GM23338 (cell line): ENCODE results near the gene ZC3H12C. TPM values are rescaled to one million over a fixed set of nuclear protein-coding genes. Genes with fewer than 3 reads are reported as not detected.
A peak's percentile ranks its signal among the peaks of the same experiment; 100 is the strongest.

Experiments used
- ATAC-seq: fragments of 200-7000 bp; cut with Tn5 transposase; 3 replicates; pipeline ENCODE4 v1.9.1; 2020
- DNase-seq: peaks from one replicate; pipeline ENCODE4 v3.0.0-alpha.2; 2015; ENCODE audit warnings: low spot score
- H2AFZ ChIP-seq: fragments of 200-600 bp; sonication (generic); 2 replicates; pipeline ENCODE4 v1.8.0; 2016; ENCODE audit warnings: antibody characterized with exemption, mild to moderate bottlenecking, moderate library complexity
- H3F3A ChIP-seq: fragments of 200-600 bp; sonication (generic); replicated peaks from 2 replicates; pipeline ENCODE4 v1.8.0; 2017; ENCODE audit warnings: antibody characterized with exemption, mixed run types, low read depth
- H3K27ac ChIP-seq: fragments of 200-600 bp; sonication (generic); 2 replicates; pipeline ENCODE4 v1.6.1; 2016; ENCODE audit warnings: low read depth
- H3K27me3 ChIP-seq: fragments of 200-600 bp; sonication (generic); 2 replicates; pipeline ENCODE4 v1.8.0; 2016; ENCODE audit warnings: mild to moderate bottlenecking, mixed run types, moderate library complexity; ENCODE audit not compliant: insufficient read depth
- H3K36me3 ChIP-seq: fragments of 200-600 bp; sonication (generic); 2 replicates; pipeline ENCODE4 v1.8.0; 2016; ENCODE audit warnings: mild to moderate bottlenecking; ENCODE audit not compliant: insufficient read depth
- H3K4me1 ChIP-seq: fragments of 200-600 bp; sonication (generic); 2 replicates; pipeline ENCODE4 v1.8.0; 2016; ENCODE audit warnings: mild to moderate bottlenecking, moderate library complexity; ENCODE audit not compliant: insufficient read depth
- H3K4me2 ChIP-seq: fragments of 200-600 bp; sonication (generic); 2 replicates; pipeline ENCODE4 v1.7.1; 2017; ENCODE audit warnings: mixed run types
- H3K4me3 ChIP-seq: fragments of 200-600 bp; sonication (generic); 2 replicates; pipeline ENCODE4 v1.6.1; 2016; ENCODE audit warnings: mixed run types
- H3K79me2 ChIP-seq: fragments of 200-600 bp; sonication (generic); replicated peaks from 2 replicates; pipeline ENCODE4 v1.8.0; 2017; ENCODE audit warnings: mild to moderate bottlenecking; ENCODE audit not compliant: insufficient read depth
- H3K9me2 ChIP-seq: fragments of 200-600 bp; sonication (generic); 2 replicates; pipeline ENCODE4 v1.8.0; 2017; ENCODE audit not compliant: insufficient read depth
- H4K20me1 ChIP-seq: fragments of 200-600 bp; sonication (generic); replicated peaks from 2 replicates; pipeline ENCODE4 v1.8.0; 2017; ENCODE audit warnings: mild to moderate bottlenecking; ENCODE audit not compliant: insufficient read depth
- H3K27ac Mint-ChIP-seq: 2 replicates; pipeline ENCODE4 v1.8.0; 2020; ENCODE audit warnings: inconsistent platforms, mild to moderate bottlenecking, moderate library complexity, mixed read lengths
- H3K27me3 Mint-ChIP-seq: 3 replicates; pipeline ENCODE4 v1.8.0; 2022; ENCODE audit warnings: low read depth, mild to moderate bottlenecking, moderate library complexity, mixed read lengths, inconsistent platforms; ENCODE audit not compliant: insufficient read depth, poor library complexity
- H3K36me3 Mint-ChIP-seq: 3 replicates; pipeline ENCODE4 v1.8.0; 2021; ENCODE audit warnings: low read depth, mild to moderate bottlenecking, inconsistent platforms, moderate library complexity, mixed read lengths
- H3K4me1 Mint-ChIP-seq: 3 replicates; pipeline ENCODE4 v1.8.0; 2020; ENCODE audit warnings: mild to moderate bottlenecking, inconsistent platforms, mixed read lengths
- H3K4me3 Mint-ChIP-seq: 3 replicates; pipeline ENCODE4 v1.8.0; 2021; ENCODE audit warnings: moderate library complexity, mild to moderate bottlenecking, inconsistent platforms, mixed read lengths
- H3K9me3 Mint-ChIP-seq: 3 replicates; pipeline ENCODE4 v1.8.0; 2020; ENCODE audit warnings: moderate library complexity, mild to moderate bottlenecking, inconsistent platforms, mixed read lengths
- EZH2 ChIP-seq: fragments of 200-600 bp; sonication (generic); IDR thresholded peaks from one replicate; pipeline ENCODE4 v1.8.0; 2017; ENCODE audit warnings: antibody characterized with exemption, mild to moderate bottlenecking, low read depth; ENCODE audit not compliant: unreplicated experiment
- POLR2AphosphoS5 ChIP-seq: IDR thresholded peaks from 2 replicates; pipeline ENCODE4 v1.6.1; 2016; ENCODE audit warnings: antibody characterized with exemption, low read depth
- STAT1 ChIP-seq: IDR thresholded peaks from one replicate; pipeline ENCODE4 v1.6.1; 2016; ENCODE audit warnings: antibody characterized with exemption; ENCODE audit not compliant: unreplicated experiment
- ZNF114 ChIP-seq: fragments of 250-450 bp; sonication (Bioruptor Pico); IDR thresholded peaks from 2 replicates; pipeline ENCODE4 v1.5.0; 2020; ENCODE audit warnings: mild to moderate bottlenecking, moderate library complexity
- long read RNA-seq: library from polyadenylated mRNA; unstranded; transcript quantifications from one replicate; pipeline ENCODE4 v2.0.0, GENCODE V29; 2020; ENCODE audit not compliant: unreplicated experiment
- polyA plus RNA-seq: library from polyadenylated mRNA; unstranded; fragments of >200 nt; fragmentation: Nextera tagmentation; extraction: Ambion mirVana; gene quantifications from 2 replicates; pipeline ENCODE4 v1.2.1, GENCODE V29; 2016
- total RNA-seq: library from RNA; depleted of rRNA; stranded (reverse); fragments of >200 nt; shearing (Covaris generic); gene quantifications from 2 replicates; pipeline ENCODE4 v1.2.3, GENCODE V29; 2014; rRNA removed
- TF ChIP-seq, protein P1 (sequence below), 2 experiments: fragments of 200-600 bp in 1 of 2; sonication (generic) in 1 of 2; conservative IDR thresholded peaks; 2 replicates each; pipeline versions ENCODE4 v1.5.1 to v1.6.1; 2016 to 2017; ENCODE audit warnings: antibody characterized with exemption in 2 of 2, low read depth in 2 of 2, mild to moderate bottlenecking in 2 of 2, moderate library complexity in 1 of 2
- TF ChIP-seq, protein P2 (sequence below): IDR thresholded peaks from one replicate; pipeline ENCODE4 v1.6.1; 2018; ENCODE audit warnings: antibody characterized with exemption; ENCODE audit not compliant: unreplicated experiment
- TF ChIP-seq, protein P3 (sequence below): fragments of 250-450 bp; sonication (Bioruptor Pico); IDR thresholded peaks from 2 replicates; pipeline ENCODE4 v1.5.0; 2020; ENCODE audit warnings: mild to moderate bottlenecking, moderate library complexity

Gene ZC3H12C
- total RNA-seq (2.4 and 2.6 TPM in 2 replicates), polyA plus RNA-seq (0.38 and 0.55 TPM in 2 replicates)
- long read RNA-seq: 0 reads

DNA sequence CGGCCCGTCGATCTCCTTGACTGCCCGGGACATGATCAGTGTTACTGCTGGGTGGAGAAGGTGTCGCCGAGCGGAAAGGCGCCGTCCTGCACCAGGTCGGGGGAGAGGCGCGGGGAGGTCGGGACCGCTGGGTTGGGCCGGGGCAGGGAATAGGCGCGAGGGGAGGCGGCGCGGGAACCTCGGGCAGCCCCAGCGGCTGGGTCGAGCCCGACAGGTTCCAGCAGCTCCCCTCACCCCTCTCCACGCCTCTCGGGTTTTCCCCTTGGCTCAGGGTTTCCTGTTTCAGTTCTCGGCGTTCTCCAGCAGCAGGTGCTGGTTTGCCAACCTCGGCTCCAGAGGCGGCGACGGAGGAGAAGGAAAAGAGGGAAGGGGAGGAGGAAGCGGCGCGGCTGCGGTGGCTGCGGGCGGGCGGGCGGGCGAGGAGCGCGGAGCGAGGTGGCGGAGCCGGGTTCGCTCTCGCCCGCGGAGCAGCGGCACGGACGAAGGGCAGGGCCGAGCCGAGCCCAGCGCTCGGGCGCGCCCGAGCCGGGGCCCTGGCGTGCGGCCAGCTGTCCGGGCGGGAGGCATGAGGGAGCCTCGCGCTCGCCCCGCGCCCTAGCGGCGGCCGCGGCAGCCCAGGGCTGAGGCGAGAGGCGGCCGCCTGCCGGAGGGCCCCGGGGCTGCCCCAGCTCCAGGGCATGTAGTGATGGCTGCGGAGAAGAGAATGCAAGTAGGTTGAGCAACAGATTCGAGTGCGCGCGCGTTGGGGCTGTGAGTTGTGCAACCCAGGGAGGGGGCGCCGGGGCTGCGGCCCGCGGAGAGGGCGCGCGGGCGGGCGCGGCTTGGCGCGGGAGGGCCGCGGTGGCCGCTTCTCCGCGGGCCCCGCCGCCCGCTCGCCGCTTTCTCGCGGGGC is at the start of gene ZC3H12C:
TSS of gene ZC3H12C (plus strand) at position 878 of the 892 bp plus-strand sequence. CDS start 20 bp downstream, outside the sequence.
- H3K4me3 Mint-ChIP-seq: peak within 1 kb of the TSS; percentile 91
- H3K36me3 Mint-ChIP-seq: no peaks in the 10 kb centered on the region
- Histone ChIP-seq H3K79me2 (peaks cover 31% of the 10 kb centered on the region), H3K36me3 (no peaks in the 10 kb centered on the region), H4K20me1 (no peaks in the 10 kb centered on the region; the same call in 1 of the 2 replicates), H3F3A (peaks cover 8% of the 10 kb centered on the region; the same call in 1 of the 2 replicates), H3K27ac (no peak within 1 kb of the TSS), H3K4me2 (peak within 1 kb of the TSS; percentile 92), H2AFZ (peak within 1 kb of the TSS; percentile 100), H3K4me1 (peaks cover 9% of the 10 kb centered on the region), H3K9me2 (no peaks in the 10 kb centered on the region), H3K4me3 (peak within 1 kb of the TSS; percentile 69), H3K27me3 (peaks cover 42% of the 10 kb centered on the region)
- H3K27ac Mint-ChIP-seq: peak within 1 kb of the TSS; percentile 42
- ATAC-seq: peak; percentile 86
- TF ChIP-seq ZNF114 (CRISPR knock-in tag) (0 out of 2 replicates have a peak, but pooled peaks have one; percentile 23), EZH2 (no peak), STAT1 (no peak), POLR2AphosphoS5 (peak; percentile 61; the same call in 1 of the 2 replicates)
- TF ChIP-seq, protein P1, sequence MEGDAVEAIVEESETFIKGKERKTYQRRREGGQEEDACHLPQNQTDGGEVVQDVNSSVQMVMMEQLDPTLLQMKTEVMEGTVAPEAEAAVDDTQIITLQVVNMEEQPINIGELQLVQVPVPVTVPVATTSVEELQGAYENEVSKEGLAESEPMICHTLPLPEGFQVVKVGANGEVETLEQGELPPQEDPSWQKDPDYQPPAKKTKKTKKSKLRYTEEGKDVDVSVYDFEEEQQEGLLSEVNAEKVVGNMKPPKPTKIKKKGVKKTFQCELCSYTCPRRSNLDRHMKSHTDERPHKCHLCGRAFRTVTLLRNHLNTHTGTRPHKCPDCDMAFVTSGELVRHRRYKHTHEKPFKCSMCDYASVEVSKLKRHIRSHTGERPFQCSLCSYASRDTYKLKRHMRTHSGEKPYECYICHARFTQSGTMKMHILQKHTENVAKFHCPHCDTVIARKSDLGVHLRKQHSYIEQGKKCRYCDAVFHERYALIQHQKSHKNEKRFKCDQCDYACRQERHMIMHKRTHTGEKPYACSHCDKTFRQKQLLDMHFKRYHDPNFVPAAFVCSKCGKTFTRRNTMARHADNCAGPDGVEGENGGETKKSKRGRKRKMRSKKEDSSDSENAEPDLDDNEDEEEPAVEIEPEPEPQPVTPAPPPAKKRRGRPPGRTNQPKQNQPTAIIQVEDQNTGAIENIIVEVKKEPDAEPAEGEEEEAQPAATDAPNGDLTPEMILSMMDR (conservative IDR thresholded peaks at IDR 0.05; ENCODE audit: low read depth in 2 of 2): peak; percentile 12 to 39; a peak in 2 of 4 replicates
- TF ChIP-seq, protein P2, sequence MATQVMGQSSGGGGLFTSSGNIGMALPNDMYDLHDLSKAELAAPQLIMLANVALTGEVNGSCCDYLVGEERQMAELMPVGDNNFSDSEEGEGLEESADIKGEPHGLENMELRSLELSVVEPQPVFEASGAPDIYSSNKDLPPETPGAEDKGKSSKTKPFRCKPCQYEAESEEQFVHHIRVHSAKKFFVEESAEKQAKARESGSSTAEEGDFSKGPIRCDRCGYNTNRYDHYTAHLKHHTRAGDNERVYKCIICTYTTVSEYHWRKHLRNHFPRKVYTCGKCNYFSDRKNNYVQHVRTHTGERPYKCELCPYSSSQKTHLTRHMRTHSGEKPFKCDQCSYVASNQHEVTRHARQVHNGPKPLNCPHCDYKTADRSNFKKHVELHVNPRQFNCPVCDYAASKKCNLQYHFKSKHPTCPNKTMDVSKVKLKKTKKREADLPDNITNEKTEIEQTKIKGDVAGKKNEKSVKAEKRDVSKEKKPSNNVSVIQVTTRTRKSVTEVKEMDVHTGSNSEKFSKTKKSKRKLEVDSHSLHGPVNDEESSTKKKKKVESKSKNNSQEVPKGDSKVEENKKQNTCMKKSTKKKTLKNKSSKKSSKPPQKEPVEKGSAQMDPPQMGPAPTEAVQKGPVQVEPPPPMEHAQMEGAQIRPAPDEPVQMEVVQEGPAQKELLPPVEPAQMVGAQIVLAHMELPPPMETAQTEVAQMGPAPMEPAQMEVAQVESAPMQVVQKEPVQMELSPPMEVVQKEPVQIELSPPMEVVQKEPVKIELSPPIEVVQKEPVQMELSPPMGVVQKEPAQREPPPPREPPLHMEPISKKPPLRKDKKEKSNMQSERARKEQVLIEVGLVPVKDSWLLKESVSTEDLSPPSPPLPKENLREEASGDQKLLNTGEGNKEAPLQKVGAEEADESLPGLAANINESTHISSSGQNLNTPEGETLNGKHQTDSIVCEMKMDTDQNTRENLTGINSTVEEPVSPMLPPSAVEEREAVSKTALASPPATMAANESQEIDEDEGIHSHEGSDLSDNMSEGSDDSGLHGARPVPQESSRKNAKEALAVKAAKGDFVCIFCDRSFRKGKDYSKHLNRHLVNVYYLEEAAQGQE: no peak
- TF ChIP-seq, protein P3, sequence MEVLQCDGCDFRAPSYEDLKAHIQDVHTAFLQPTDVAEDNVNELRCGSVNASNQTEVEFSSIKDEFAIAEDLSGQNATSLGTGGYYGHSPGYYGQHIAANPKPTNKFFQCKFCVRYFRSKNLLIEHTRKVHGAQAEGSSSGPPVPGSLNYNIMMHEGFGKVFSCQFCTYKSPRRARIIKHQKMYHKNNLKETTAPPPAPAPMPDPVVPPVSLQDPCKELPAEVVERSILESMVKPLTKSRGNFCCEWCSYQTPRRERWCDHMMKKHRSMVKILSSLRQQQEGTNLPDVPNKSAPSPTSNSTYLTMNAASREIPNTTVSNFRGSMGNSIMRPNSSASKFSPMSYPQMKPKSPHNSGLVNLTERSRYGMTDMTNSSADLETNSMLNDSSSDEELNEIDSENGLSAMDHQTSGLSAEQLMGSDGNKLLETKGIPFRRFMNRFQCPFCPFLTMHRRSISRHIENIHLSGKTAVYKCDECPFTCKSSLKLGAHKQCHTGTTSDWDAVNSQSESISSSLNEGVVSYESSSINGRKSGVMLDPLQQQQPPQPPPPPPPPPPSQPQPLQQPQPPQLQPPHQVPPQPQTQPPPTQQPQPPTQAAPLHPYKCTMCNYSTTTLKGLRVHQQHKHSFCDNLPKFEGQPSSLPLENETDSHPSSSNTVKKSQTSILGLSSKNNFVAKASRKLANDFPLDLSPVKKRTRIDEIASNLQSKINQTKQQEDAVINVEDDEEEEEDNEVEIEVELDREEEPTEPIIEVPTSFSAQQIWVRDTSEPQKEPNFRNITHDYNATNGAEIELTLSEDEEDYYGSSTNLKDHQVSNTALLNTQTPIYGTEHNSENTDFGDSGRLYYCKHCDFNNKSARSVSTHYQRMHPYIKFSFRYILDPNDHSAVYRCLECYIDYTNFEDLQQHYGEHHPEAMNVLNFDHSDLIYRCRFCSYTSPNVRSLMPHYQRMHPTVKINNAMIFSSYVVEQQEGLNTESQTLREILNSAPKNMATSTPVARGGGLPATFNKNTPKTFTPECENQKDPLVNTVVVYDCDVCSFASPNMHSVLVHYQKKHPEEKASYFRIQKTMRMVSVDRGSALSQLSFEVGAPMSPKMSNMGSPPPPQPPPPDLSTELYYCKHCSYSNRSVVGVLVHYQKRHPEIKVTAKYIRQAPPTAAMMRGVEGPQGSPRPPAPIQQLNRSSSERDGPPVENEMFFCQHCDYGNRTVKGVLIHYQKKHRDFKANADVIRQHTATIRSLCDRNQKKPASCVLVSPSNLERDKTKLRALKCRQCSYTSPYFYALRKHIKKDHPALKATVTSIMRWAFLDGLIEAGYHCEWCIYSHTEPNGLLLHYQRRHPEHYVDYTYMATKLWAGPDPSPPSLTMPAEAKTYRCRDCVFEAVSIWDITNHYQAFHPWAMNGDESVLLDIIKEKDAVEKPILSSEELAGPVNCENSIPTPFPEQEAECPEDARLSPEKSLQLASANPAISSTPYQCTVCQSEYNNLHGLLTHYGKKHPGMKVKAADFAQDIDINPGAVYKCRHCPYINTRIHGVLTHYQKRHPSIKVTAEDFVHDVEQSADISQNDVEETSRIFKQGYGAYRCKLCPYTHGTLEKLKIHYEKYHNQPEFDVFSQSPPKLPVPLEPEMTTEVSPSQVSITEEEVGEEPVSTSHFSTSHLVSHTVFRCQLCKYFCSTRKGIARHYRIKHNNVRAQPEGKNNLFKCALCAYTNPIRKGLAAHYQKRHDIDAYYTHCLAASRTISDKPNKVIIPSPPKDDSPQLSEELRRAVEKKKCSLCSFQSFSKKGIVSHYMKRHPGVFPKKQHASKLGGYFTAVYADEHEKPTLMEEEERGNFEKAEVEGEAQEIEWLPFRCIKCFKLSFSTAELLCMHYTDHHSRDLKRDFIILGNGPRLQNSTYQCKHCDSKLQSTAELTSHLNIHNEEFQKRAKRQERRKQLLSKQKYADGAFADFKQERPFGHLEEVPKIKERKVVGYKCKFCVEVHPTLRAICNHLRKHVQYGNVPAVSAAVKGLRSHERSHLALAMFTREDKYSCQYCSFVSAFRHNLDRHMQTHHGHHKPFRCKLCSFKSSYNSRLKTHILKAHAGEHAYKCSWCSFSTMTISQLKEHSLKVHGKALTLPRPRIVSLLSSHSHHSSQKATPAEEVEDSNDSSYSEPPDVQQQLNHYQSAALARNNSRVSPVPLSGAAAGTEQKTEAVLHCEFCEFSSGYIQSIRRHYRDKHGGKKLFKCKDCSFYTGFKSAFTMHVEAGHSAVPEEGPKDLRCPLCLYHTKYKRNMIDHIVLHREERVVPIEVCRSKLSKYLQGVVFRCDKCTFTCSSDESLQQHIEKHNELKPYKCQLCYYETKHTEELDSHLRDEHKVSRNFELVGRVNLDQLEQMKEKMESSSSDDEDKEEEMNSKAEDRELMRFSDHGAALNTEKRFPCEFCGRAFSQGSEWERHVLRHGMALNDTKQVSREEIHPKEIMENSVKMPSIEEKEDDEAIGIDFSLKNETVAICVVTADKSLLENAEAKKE: no peak
- no peaks in the 10 kb centered on the region for H3K9me3 Mint-ChIP-seq
- H3K4me1 Mint-ChIP-seq: peaks cover 22% of the 10 kb centered on the region
- H3K27me3 Mint-ChIP-seq: peaks cover 10% of the 10 kb centered on the region
- peak; percentile 88 for DNase-seq
